GM18909 (cell line): ENCODE results near the gene NPLOC4.

ENCODE experiments used
- ATAC-seq: cut with Tn5 transposase; IDR thresholded peaks from one replicate; pipeline ENCODE4 v1.9.1; 2021; ENCODE audit warnings: mild to moderate bottlenecking; ENCODE audit not compliant: unreplicated experiment, poor library complexity

The NPLOC4 gene

GRCh38 chr17:81553018-81553615 lies 83.8 kb downstream of the NPLOC4 start:
- peak; percentile 43 for ATAC-seq

- peak; percentile 58 for ATAC-seq
Measured at GRCh38 chr17:81552244-81553017, 84.5 kb downstream of the NPLOC4 start, which contains the start of gene FAAP100. Gene FAAP100 (minus strand): TSS chr17:81552353. CDS start chr17:81552330, 23 bp downstream.

- ATAC-seq, result peak; percentile 8
Measured at GRCh38 chr17:81551458-81552243, 85.3 kb downstream of the NPLOC4 start.

GRCh38 chr17:81550830-81551457 lies 86.0 kb downstream of the NPLOC4 start:
- no peak for ATAC-seq

GRCh38 chr17:81550285-81550684 lies 86.6 kb downstream of the NPLOC4 start:
- no peak for ATAC-seq

- ATAC-seq, result no peak
Measured at GRCh38 chr17:81549826-81550225, 87.1 kb downstream of the NPLOC4 start.

GRCh38 chr17:81549031-81549557 lies 87.8 kb downstream of the NPLOC4 start:
- no peak for ATAC-seq

GRCh38 chr17:81547614-81547982 lies 89.3 kb downstream of the NPLOC4 start:
- ATAC-seq, result no peak

- ATAC-seq, result no peak
Measured at GRCh38 chr17:81546906-81547613, 89.9 kb downstream of the NPLOC4 start.

- no peak for ATAC-seq
Measured at GRCh38 chr17:81545160-81545949, 91.6 kb downstream of the NPLOC4 start.

GRCh38 chr17:81544281-81544974 lies 92.5 kb downstream of the NPLOC4 start:
- no peak for ATAC-seq

- no peak for ATAC-seq
Measured at GRCh38 chr17:81543756-81544155, 93.2 kb downstream of the NPLOC4 start.

- ATAC-seq, result no peak
Measured at GRCh38 chr17:81543339-81543675, 93.6 kb downstream of the NPLOC4 start.

GRCh38 chr17:81542431-81543338 lies 94.2 kb downstream of the NPLOC4 start:
- no peak for ATAC-seq

- ATAC-seq, result no peak
Measured at GRCh38 chr17:81541123-81541522, 95.8 kb downstream of the NPLOC4 start.

GRCh38 chr17:81540676-81541027 lies 96.3 kb downstream of the NPLOC4 start:
- ATAC-seq, result no peak

GRCh38 chr17:81539961-81540675 lies 96.8 kb downstream of the NPLOC4 start:
- no peak for ATAC-seq
